ENCODE data around the gene ALDH1L1. TPM values are rescaled to one million over a fixed set of nuclear protein-coding genes. Genes with fewer than 3 reads are reported as not detected.

ALDH1L1 gene
- total RNA-seq, 1 experiment from 2014 or later, result not detected

GRCh38 chr3:126130981-126131745 is 49.2 kb downstream of the ALDH1L1 start:
- no peak for DNase-seq
- Histone ChIP-seq H3K36me3 (ENCODE audit: insufficient read depth, low read length) (no peaks in the 10 kb centered on the region), H3K4me1 (ENCODE audit: low read length) (no peaks in the 10 kb centered on the region), H2AFZ (ENCODE audit: low read length) (no peak overlapping the region), H3K9me2 (replicated peaks; ENCODE audit: insufficient read depth, low read length) (no peaks in the 10 kb centered on the region), H3K79me2 (ENCODE audit: low read length) (no peaks in the 10 kb centered on the region), H3K9ac (ENCODE audit: low read length) (no peak overlapping the region), H3K4me3 (ENCODE audit: low read length) (no peak overlapping the region), H3K4me2 (ENCODE audit: low read depth, low read length, poor library complexity, severe bottlenecking) (no peak overlapping the region), H3K27me3 (ENCODE audit: low read length) (no peaks in the 10 kb centered on the region), H3K9me3 (ENCODE audit: low read length) (no peaks in the 10 kb centered on the region), H4K20me1 (ENCODE audit: insufficient read depth, low read depth, low read length) (no peaks in the 10 kb centered on the region), H3K27ac (ENCODE audit: low read length) (no peak overlapping the region)

- Histone ChIP-seq H2AFZ (ENCODE audit: low read length) (no peak overlapping the region), H3K4me1 (ENCODE audit: low read length) (no peaks in the 10 kb centered on the region), H3K27ac (ENCODE audit: low read length) (no peak overlapping the region), H3K4me2 (ENCODE audit: low read depth, low read length, poor library complexity, severe bottlenecking) (no peak overlapping the region), H3K79me2 (ENCODE audit: low read length) (no peaks in the 10 kb centered on the region), H4K20me1 (ENCODE audit: insufficient read depth, low read depth, low read length) (no peaks in the 10 kb centered on the region), H3K9me3 (ENCODE audit: low read length) (no peaks in the 10 kb centered on the region), H3K36me3 (ENCODE audit: insufficient read depth, low read length) (no peaks in the 10 kb centered on the region), H3K9me2 (replicated peaks; ENCODE audit: insufficient read depth, low read length) (no peaks in the 10 kb centered on the region), H3K9ac (ENCODE audit: low read length) (no peak overlapping the region), H3K4me3 (ENCODE audit: low read length) (no peak overlapping the region), H3K27me3 (ENCODE audit: low read length) (no peaks in the 10 kb centered on the region)
- DNase-seq, result no peak
Measured at GRCh38 chr3:126130081-126130855, 50.1 kb downstream of the ALDH1L1 start.

GRCh38 chr3:126129398-126129891 is 50.9 kb downstream of the ALDH1L1 start:
- Histone ChIP-seq H3K27ac (ENCODE audit: low read length) (no peak overlapping the region), H3K4me3 (ENCODE audit: low read length) (no peak overlapping the region), H2AFZ (ENCODE audit: low read length) (no peak overlapping the region), H3K4me2 (ENCODE audit: low read depth, low read length, poor library complexity, severe bottlenecking) (no peak overlapping the region), H3K36me3 (ENCODE audit: insufficient read depth, low read length) (no peaks in the 10 kb centered on the region), H4K20me1 (ENCODE audit: insufficient read depth, low read depth, low read length) (no peaks in the 10 kb centered on the region), H3K9ac (ENCODE audit: low read length) (no peak overlapping the region), H3K79me2 (ENCODE audit: low read length) (no peaks in the 10 kb centered on the region), H3K27me3 (ENCODE audit: low read length) (no peaks in the 10 kb centered on the region), H3K9me3 (ENCODE audit: low read length) (no peaks in the 10 kb centered on the region), H3K4me1 (ENCODE audit: low read length) (no peaks in the 10 kb centered on the region), H3K9me2 (replicated peaks; ENCODE audit: insufficient read depth, low read length) (no peaks in the 10 kb centered on the region)
- no peak for DNase-seq

GRCh38 chr3:126128504-126129397 is 51.6 kb downstream of the ALDH1L1 start:
- Histone ChIP-seq H3K9me2 (replicated peaks; ENCODE audit: insufficient read depth, low read length) (no peaks in the 10 kb centered on the region), H3K4me1 (ENCODE audit: low read length) (no peaks in the 10 kb centered on the region), H3K27ac (ENCODE audit: low read length) (no peak overlapping the region), H3K36me3 (ENCODE audit: insufficient read depth, low read length) (no peaks in the 10 kb centered on the region), H4K20me1 (ENCODE audit: insufficient read depth, low read depth, low read length) (no peaks in the 10 kb centered on the region), H3K4me3 (ENCODE audit: low read length) (no peak overlapping the region), H3K4me2 (ENCODE audit: low read depth, low read length, poor library complexity, severe bottlenecking) (no peak overlapping the region), H3K79me2 (ENCODE audit: low read length) (no peaks in the 10 kb centered on the region), H3K27me3 (ENCODE audit: low read length) (no peaks in the 10 kb centered on the region), H3K9me3 (ENCODE audit: low read length) (no peaks in the 10 kb centered on the region), H3K9ac (ENCODE audit: low read length) (no peak overlapping the region), H2AFZ (ENCODE audit: low read length) (no peak overlapping the region)
- DNase-seq, result no peak

GRCh38 chr3:126127904-126128303 is 52.5 kb downstream of the ALDH1L1 start:
- Histone ChIP-seq H3K79me2 (ENCODE audit: low read length) (no peaks in the 10 kb centered on the region), H3K9me3 (ENCODE audit: low read length) (no peaks in the 10 kb centered on the region), H3K9ac (ENCODE audit: low read length) (no peak overlapping the region), H3K27me3 (ENCODE audit: low read length) (no peaks in the 10 kb centered on the region), H2AFZ (ENCODE audit: low read length) (no peak overlapping the region), H3K36me3 (ENCODE audit: insufficient read depth, low read length) (no peaks in the 10 kb centered on the region), H3K4me3 (ENCODE audit: low read length) (no peak overlapping the region), H3K4me1 (ENCODE audit: low read length) (no peaks in the 10 kb centered on the region), H3K4me2 (ENCODE audit: low read depth, low read length, poor library complexity, severe bottlenecking) (no peak overlapping the region), H3K9me2 (replicated peaks; ENCODE audit: insufficient read depth, low read length) (no peaks in the 10 kb centered on the region), H4K20me1 (ENCODE audit: insufficient read depth, low read depth, low read length) (no peaks in the 10 kb centered on the region), H3K27ac (ENCODE audit: low read length) (no peak overlapping the region)
- no peak for DNase-seq

GRCh38 chr3:126127452-126127851 is 52.9 kb downstream of the ALDH1L1 start:
- Histone ChIP-seq H3K9me2 (replicated peaks; ENCODE audit: insufficient read depth, low read length) (no peaks in the 10 kb centered on the region), H3K4me3 (ENCODE audit: low read length) (no peak overlapping the region), H3K36me3 (ENCODE audit: insufficient read depth, low read length) (no peaks in the 10 kb centered on the region), H3K4me2 (ENCODE audit: low read depth, low read length, poor library complexity, severe bottlenecking) (no peak overlapping the region), H4K20me1 (ENCODE audit: insufficient read depth, low read depth, low read length) (no peaks in the 10 kb centered on the region), H3K27ac (ENCODE audit: low read length) (no peak overlapping the region), H2AFZ (ENCODE audit: low read length) (no peak overlapping the region), H3K9me3 (ENCODE audit: low read length) (no peaks in the 10 kb centered on the region), H3K27me3 (ENCODE audit: low read length) (no peaks in the 10 kb centered on the region), H3K79me2 (ENCODE audit: low read length) (no peaks in the 10 kb centered on the region), H3K4me1 (ENCODE audit: low read length) (no peaks in the 10 kb centered on the region), H3K9ac (ENCODE audit: low read length) (no peak overlapping the region)
- no peak for DNase-seq

GRCh38 chr3:126126811-126127431 is 53.5 kb downstream of the ALDH1L1 start:
- no peaks in the 10 kb centered on the region for H3K9me2 ChIP-seq (replicated peaks; ENCODE audit: insufficient read depth, low read length)
- DNase-seq, result no peak
- H3K4me1 ChIP-seq (ENCODE audit: low read length), result no peaks in the 10 kb centered on the region
- no peaks in the 10 kb centered on the region for H3K9me3 ChIP-seq (ENCODE audit: low read length)
- H3K79me2 ChIP-seq (ENCODE audit: low read length), result no peaks in the 10 kb centered on the region
- H3K27ac ChIP-seq (ENCODE audit: low read length), result no peak overlapping the region
- H3K4me2 ChIP-seq (ENCODE audit: low read depth, low read length, poor library complexity, severe bottlenecking), result no peak overlapping the region
- no peaks in the 10 kb centered on the region for H3K36me3 ChIP-seq (ENCODE audit: insufficient read depth, low read length)
- no peak overlapping the region for H2AFZ ChIP-seq (ENCODE audit: low read length)
- H3K4me3 ChIP-seq (ENCODE audit: low read length), result no peak overlapping the region
- H3K9ac ChIP-seq (ENCODE audit: low read length), result no peak overlapping the region
- H4K20me1 ChIP-seq (ENCODE audit: insufficient read depth, low read depth, low read length), result no peaks in the 10 kb centered on the region
- H3K27me3 ChIP-seq (ENCODE audit: low read length), result no peaks in the 10 kb centered on the region
